Caco-2 (cell line): ENCODE measurements around the gene MAP3K21. TPM values are rescaled to one million over a fixed set of nuclear protein-coding genes. Genes with fewer than 3 reads are reported as not detected.

Experiments used
- BruUV-seq: library from RNA; stranded (reverse); fragments of 400-500 nt; replicated peaks from 2 replicates; lab custom pipeline; 2021; lab: Mats Ljungman, UMichigan
- CTCF ChIA-PET: fragments of 300-600 bp; sonication (Branson Sonifier 250); formaldehyde crosslinking; loops from one replicate; lab custom pipeline; 2022; ENCODE audit warnings: antibody characterized with exemption; lab: Charles Lee
- POLR2A ChIA-PET: fragments of 300-600 bp; sonication (Branson Sonifier 250); formaldehyde crosslinking; loops from one replicate; lab custom pipeline; 2022; ENCODE audit warnings: antibody characterized with exemption; lab: Charles Lee
- DNase-seq, 2 experiments: peaks; one replicate each; pipeline versions ENCODE4 v3.0.0 to v3.0.0-alpha.2; 2020 to 2022
- H3K27me3 ChIP-seq: replicated peaks from 2 replicates; pipeline ENCODE4 v1.6.0; 2011; ENCODE audit warnings: low read length; ENCODE audit not compliant: control insufficient read depth, insufficient read depth
- H3K36me3 ChIP-seq: 2 replicates; pipeline ENCODE4 v1.5.1; 2011; ENCODE audit warnings: low read length; ENCODE audit not compliant: control insufficient read depth, insufficient read depth
- H3K4me1 ChIP-seq: fragments of 250-450 bp; sonication (Bioruptor Pico); 2 replicates; pipeline ENCODE4 v1.5.1; 2020; ENCODE audit warnings: mild to moderate bottlenecking
- H3K4me3 ChIP-seq: 2 replicates; pipeline ENCODE4 v1.5.1; 2011; ENCODE audit warnings: low read depth, mild to moderate bottlenecking, control low read depth, low read length
- H3K9me3 ChIP-seq: fragments of 250-450 bp; sonication (Bioruptor Pico); 2 replicates; pipeline ENCODE4 v1.5.1; 2020; ENCODE audit warnings: mild to moderate bottlenecking, moderate library complexity
- H3K27ac Mint-ChIP-seq: one replicate; pipeline ENCODE4 v1.8.0; 2022; ENCODE audit warnings: mixed read lengths; ENCODE audit not compliant: unreplicated experiment
- H3K27me3 Mint-ChIP-seq: one replicate; pipeline ENCODE4 v1.8.0; 2022; ENCODE audit warnings: mixed read lengths; ENCODE audit not compliant: insufficient read depth, unreplicated experiment
- H3K36me3 Mint-ChIP-seq: one replicate; pipeline ENCODE4 v1.8.0; 2022; ENCODE audit warnings: mild to moderate bottlenecking, mixed read lengths; ENCODE audit not compliant: insufficient read depth, unreplicated experiment
- H3K4me1 Mint-ChIP-seq: one replicate; pipeline ENCODE4 v1.8.0; 2022; ENCODE audit warnings: low read depth, mixed read lengths; ENCODE audit not compliant: unreplicated experiment
- H3K4me3 Mint-ChIP-seq: one replicate; pipeline ENCODE4 v1.8.0; 2022; ENCODE audit warnings: mild to moderate bottlenecking, moderate library complexity, mixed read lengths; ENCODE audit not compliant: unreplicated experiment
- H3K9me3 Mint-ChIP-seq: one replicate; pipeline ENCODE4 v1.8.0; 2022; ENCODE audit warnings: mixed read lengths; ENCODE audit not compliant: unreplicated experiment
- intact Hi-C: fragments of 100-400 bp; cut with micrococcal nuclease; formaldehyde crosslinking; loops from one replicate; pipeline ENCODE4 v1.10.0; 2022; ENCODE audit not compliant: unreplicated experiment
- total RNA-seq: library from RNA; stranded (reverse); gene quantifications from 2 replicates; pipeline ENCODE4 v1.2.3, GENCODE V29; 2022
- TF ChIP-seq, protein P1 (sequence below), 2 experiments: fragments of 200-600 bp in 1 of 2; IDR thresholded peaks; 1 replicate in 1 of 2; 2 replicates in 1 of 2; pipeline versions ENCODE4 v1.5.1 to v1.8.0; 2011 to 2022; ENCODE audit warnings: antibody characterized with exemption in 1 of 2, control low read depth in 1 of 2, inconsistent platforms in 1 of 2, low read depth in 1 of 2, low read length in 1 of 2, mild to moderate bottlenecking in 1 of 2, moderate library complexity in 1 of 2; ENCODE audit not compliant: insufficient read depth in 1 of 2, severe bottlenecking in 1 of 2, unreplicated experiment in 1 of 2

The MAP3K21 gene
- total RNA-seq, 1 experiment from 2014 or later: 10.4 TPM

DNA sequence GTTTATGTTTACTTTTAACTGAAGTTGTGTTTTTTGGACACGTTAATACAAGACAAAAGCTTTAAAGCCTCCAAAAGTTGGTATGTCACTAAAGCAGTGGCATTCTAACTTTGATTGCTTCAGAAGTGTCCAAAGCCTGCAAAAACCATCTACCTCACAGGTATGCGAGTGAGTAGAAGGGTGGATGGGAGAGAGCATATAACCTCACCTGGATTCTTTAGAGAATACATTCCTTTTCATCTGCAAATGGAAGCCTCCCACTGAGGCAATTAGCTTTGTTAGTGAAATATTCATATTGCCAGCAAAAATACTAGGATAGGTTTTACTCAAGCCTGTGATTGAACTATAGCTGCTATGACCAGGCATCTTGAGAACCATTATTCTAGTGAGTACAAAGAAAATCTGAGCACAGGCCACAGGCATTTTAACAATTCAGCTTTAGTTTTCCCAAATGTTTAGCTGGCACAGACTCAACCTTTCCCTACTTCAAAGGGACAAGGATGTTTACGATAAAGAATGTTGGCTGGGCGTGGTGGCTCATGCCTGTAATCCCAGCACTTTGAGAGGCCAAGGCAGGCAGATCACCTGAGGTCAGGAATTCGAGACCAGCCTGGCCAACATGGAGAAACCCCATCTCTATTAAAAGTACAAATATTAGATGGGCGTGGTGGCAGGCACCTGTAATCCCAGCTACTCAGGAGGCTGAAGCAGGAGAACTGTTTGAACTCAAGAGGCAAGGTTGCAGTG is 39.7 kb downstream of the MAP3K21 start:
- Mint-ChIP-seq H3K27ac (peak overlapping the region; percentile 85), H3K4me1 (peaks cover 32% of the 10 kb centered on the region), H3K36me3 (no peaks in the 10 kb centered on the region), H3K9me3 (no peaks in the 10 kb centered on the region), H3K27me3 (no peaks in the 10 kb centered on the region), H3K4me3 (no peak overlapping the region)
- Histone ChIP-seq H3K36me3 (no peaks in the 10 kb centered on the region), H3K4me3 (no peak overlapping the region), H3K9me3 (no peaks in the 10 kb centered on the region), H3K27me3 (no peaks in the 10 kb centered on the region), H3K4me1 (peaks cover 29% of the 10 kb centered on the region)
- TF ChIP-seq, protein P1, sequence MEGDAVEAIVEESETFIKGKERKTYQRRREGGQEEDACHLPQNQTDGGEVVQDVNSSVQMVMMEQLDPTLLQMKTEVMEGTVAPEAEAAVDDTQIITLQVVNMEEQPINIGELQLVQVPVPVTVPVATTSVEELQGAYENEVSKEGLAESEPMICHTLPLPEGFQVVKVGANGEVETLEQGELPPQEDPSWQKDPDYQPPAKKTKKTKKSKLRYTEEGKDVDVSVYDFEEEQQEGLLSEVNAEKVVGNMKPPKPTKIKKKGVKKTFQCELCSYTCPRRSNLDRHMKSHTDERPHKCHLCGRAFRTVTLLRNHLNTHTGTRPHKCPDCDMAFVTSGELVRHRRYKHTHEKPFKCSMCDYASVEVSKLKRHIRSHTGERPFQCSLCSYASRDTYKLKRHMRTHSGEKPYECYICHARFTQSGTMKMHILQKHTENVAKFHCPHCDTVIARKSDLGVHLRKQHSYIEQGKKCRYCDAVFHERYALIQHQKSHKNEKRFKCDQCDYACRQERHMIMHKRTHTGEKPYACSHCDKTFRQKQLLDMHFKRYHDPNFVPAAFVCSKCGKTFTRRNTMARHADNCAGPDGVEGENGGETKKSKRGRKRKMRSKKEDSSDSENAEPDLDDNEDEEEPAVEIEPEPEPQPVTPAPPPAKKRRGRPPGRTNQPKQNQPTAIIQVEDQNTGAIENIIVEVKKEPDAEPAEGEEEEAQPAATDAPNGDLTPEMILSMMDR (IDR thresholded peaks at IDR 0.05; ENCODE audit: insufficient read depth in 1 of 2, low read depth in 1 of 2, low read length in 1 of 2, severe bottlenecking in 1 of 2, unreplicated experiment in 1 of 2): no peak
- ChIA-PET POLR2A (interaction anchor here (0.6 kb wide), 1 partner anchor 1093 kb away, joined by 4 read pairs; no protein-coding TSS in a partner anchor), CTCF (interaction anchor here (0.6 to 0.8 kb wide), 3 partner anchors 26 to 745 kb away, joined by 3 to 5 read pairs (median 4); no protein-coding TSS in a partner anchor)
- intact Hi-C loops: loop anchor here (1.0 kb wide), 1 partner anchor 27 kb away; no protein-coding TSS in a partner anchor
- no TSS peak for BruUV-seq
- peak; percentile 66 to 77 for DNase-seq

DNA sequence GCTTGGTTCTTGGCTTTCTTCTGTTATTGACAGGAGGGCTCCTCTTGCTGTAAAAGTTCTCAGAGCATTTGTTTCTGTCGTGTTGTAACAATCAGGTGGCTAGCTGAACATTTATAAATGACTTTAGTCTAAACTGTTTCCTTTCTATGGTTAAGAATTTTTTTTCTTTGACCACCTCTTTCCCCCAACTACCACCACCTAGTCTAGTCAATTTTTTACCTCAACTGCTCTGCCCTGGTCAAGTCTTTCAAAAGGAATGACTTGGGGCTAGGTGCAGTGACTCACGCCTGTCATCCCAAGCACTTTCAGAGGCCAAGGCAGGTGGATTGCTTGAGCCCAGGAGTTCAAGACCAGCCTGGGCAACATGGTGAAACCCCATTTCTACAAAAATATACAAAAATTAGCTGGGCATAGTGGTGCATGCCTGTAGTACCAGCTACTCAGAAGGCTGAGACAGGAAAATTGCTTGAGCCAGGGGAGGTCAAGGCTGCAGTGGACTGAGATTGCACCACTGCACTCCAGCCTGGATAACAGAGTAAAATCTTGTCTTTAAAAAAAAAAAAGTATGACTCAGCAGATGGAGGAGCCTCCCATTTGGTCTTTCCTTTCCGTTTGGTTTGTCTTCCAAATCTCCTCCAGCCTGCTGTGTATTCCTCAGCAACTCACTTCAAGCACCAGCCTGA is 40.7 kb downstream of the MAP3K21 start:
- CTCF ChIA-PET: no interaction called here
- H3K9me3 ChIP-seq: no peaks in the 10 kb centered on the region
- H3K27me3 ChIP-seq: no peaks in the 10 kb centered on the region
- H3K4me1 ChIP-seq: peaks cover 29% of the 10 kb centered on the region
- POLR2A ChIA-PET: no interaction called here
- no peaks in the 10 kb centered on the region for H3K9me3 Mint-ChIP-seq
- no peaks in the 10 kb centered on the region for H3K36me3 Mint-ChIP-seq
- peak overlapping the region; percentile 85 for H3K27ac Mint-ChIP-seq
- H3K27me3 Mint-ChIP-seq: no peaks in the 10 kb centered on the region
- H3K4me1 Mint-ChIP-seq: peaks cover 32% of the 10 kb centered on the region
- BruUV-seq: no TSS peak
- no peak overlapping the region for H3K4me3 ChIP-seq
- DNase-seq: no peak
- no peaks in the 10 kb centered on the region for H3K36me3 ChIP-seq
- TF ChIP-seq, protein P1 (IDR thresholded peaks at IDR 0.05; ENCODE audit: insufficient read depth in 1 of 2, low read depth in 1 of 2, low read length in 1 of 2, severe bottlenecking in 1 of 2, unreplicated experiment in 1 of 2): no peak
- peak overlapping the region; percentile 42 for H3K4me3 Mint-ChIP-seq
- intact Hi-C loops: no loop called here

DNA sequence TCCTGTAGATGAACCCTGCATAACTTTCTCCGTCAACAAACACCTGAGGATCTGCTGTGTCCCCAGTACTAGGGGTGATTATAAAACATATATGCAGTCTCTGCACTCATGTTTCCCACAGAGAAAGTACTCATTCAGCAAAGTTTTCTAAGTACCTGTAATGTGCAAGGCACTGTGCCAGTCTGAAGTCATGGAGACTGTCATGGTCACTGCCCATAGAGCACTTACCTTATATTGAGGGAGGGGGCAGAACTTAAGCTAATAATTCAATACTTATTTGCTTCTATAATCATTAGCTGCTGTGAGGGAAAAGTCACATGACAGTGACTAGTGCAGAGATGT is 41.2 kb downstream of the MAP3K21 start:
- Histone ChIP-seq H3K36me3 (no peaks in the 10 kb centered on the region), H3K9me3 (no peaks in the 10 kb centered on the region), H3K4me1 (peaks cover 29% of the 10 kb centered on the region), H3K27me3 (no peaks in the 10 kb centered on the region), H3K4me3 (no peak overlapping the region)
- POLR2A ChIA-PET: no interaction called here
- H3K27me3 Mint-ChIP-seq: no peaks in the 10 kb centered on the region
- H3K27ac Mint-ChIP-seq: peak overlapping the region; percentile 85
- peaks cover 32% of the 10 kb centered on the region for H3K4me1 Mint-ChIP-seq
- intact Hi-C loops: no loop called here
- H3K36me3 Mint-ChIP-seq: no peaks in the 10 kb centered on the region
- TF ChIP-seq, protein P1 (IDR thresholded peaks at IDR 0.05; ENCODE audit: insufficient read depth in 1 of 2, low read depth in 1 of 2, low read length in 1 of 2, severe bottlenecking in 1 of 2, unreplicated experiment in 1 of 2): no peak
- DNase-seq: no peak
- no TSS peak for BruUV-seq
- no peaks in the 10 kb centered on the region for H3K9me3 Mint-ChIP-seq
- CTCF ChIA-PET: no interaction called here
- H3K4me3 Mint-ChIP-seq: peak overlapping the region; percentile 42
